H1 (cell line): Measurements from ENCODE around the gene TOM1.

Experiments
- CEBPB ChIP-seq: IDR thresholded peaks from 2 replicates; pipeline ENCODE4 v1.6.1; 2012; ENCODE audit warnings: low read depth, low read length
- JUND ChIP-seq: IDR thresholded peaks from 2 replicates; pipeline ENCODE4 v1.6.1; 2011; ENCODE audit warnings: mild to moderate bottlenecking, improper control_type of control experiment, low read length
- POLR2A ChIP-seq, 2 experiments: IDR thresholded peaks; 1 replicate in 1 of 2; 2 replicates in 1 of 2; pipeline ENCODE4 v1.6.1; 2011; ENCODE audit warnings: low read depth in 2 of 2, low read length in 2 of 2, mild to moderate bottlenecking in 2 of 2; ENCODE audit errors: control extremely low read depth in 1 of 2
- RFX5 ChIP-seq: IDR thresholded peaks from 2 replicates; pipeline ENCODE4 v1.6.1; 2011; ENCODE audit warnings: low read depth, low read length, improper control_type of control experiment, borderline replicate concordance
- SP4 ChIP-seq: IDR thresholded peaks from 2 replicates; pipeline ENCODE4 v1.6.1; 2012; ENCODE audit warnings: low read length, inconsistent platforms
- TF ChIP-seq, protein P1 (sequence below), 3 experiments: IDR thresholded peaks; 1 replicate in 2 of 3; 2 replicates in 1 of 3; pipeline versions ENCODE4 v1.5.1 to v1.6.1; 2011; ENCODE audit warnings: low read length in 3 of 3, mild to moderate bottlenecking in 3 of 3, inconsistent platforms in 2 of 3, low read depth in 1 of 3, moderate library complexity in 1 of 3; ENCODE audit not compliant: insufficient read depth in 1 of 3; ENCODE audit errors: control extremely low read depth in 1 of 3
- TF ChIP-seq, protein P2 (sequence below): IDR thresholded peaks from 2 replicates; pipeline ENCODE4 v1.6.1; 2012; ENCODE audit warnings: inconsistent platforms
- TF ChIP-seq, protein P3 (sequence below): IDR thresholded peaks from 2 replicates; pipeline ENCODE4 v1.6.1; 2011; ENCODE audit warnings: low read depth, mild to moderate bottlenecking, low read length; ENCODE audit not compliant: insufficient read depth

DNA sequence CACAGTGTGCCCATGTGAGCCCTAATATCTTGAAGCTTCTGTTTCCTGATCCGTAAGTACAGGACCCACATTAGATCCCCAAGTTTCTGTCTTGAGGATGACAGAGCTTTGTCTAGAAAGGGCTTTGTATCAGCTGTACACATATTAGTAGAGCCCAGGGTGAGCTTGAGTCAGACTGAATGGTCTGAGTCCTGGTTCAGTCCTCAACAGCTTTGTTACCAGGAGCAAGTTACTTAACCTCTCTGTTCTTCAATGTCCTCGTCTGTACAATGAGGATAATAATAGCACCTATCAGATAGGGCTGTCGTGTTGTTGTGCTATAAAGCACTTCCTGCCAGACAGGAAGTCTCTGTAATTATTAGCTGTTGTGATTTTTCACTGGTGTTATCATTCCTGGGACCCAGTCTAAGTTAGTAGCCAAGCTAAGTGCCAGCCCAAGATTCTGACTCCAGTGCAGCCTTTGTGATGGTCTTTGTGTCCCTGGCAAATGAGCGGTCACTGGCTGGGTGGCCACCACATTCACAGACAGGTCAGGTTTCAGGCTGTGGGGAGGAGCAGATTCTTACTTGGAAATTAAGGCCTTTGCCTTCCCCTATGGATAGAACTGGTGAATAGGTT lies 6.8 kb downstream of the TOM1 start:
- TF ChIP-seq, protein P1, sequence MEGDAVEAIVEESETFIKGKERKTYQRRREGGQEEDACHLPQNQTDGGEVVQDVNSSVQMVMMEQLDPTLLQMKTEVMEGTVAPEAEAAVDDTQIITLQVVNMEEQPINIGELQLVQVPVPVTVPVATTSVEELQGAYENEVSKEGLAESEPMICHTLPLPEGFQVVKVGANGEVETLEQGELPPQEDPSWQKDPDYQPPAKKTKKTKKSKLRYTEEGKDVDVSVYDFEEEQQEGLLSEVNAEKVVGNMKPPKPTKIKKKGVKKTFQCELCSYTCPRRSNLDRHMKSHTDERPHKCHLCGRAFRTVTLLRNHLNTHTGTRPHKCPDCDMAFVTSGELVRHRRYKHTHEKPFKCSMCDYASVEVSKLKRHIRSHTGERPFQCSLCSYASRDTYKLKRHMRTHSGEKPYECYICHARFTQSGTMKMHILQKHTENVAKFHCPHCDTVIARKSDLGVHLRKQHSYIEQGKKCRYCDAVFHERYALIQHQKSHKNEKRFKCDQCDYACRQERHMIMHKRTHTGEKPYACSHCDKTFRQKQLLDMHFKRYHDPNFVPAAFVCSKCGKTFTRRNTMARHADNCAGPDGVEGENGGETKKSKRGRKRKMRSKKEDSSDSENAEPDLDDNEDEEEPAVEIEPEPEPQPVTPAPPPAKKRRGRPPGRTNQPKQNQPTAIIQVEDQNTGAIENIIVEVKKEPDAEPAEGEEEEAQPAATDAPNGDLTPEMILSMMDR (IDR thresholded peaks at IDR 0.05; ENCODE audit: control extremely low read depth in 1 of 3, insufficient read depth in 1 of 3, low read depth in 1 of 3, low read length in 3 of 3): no peak
- no peak for TF ChIP-seq CEBPB
- no peak for TF ChIP-seq POLR2A (IDR thresholded peaks at IDR 0.05; ENCODE audit: control extremely low read depth in 1 of 2, low read depth in 2 of 2, low read length in 2 of 2)
- TF ChIP-seq JUND: no peak
- no peak for TF ChIP-seq RFX5
- TF ChIP-seq SP4: no peak
- TF ChIP-seq, protein P2, sequence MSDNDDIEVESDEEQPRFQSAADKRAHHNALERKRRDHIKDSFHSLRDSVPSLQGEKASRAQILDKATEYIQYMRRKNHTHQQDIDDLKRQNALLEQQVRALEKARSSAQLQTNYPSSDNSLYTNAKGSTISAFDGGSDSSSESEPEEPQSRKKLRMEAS: no peak
- TF ChIP-seq, protein P3, sequence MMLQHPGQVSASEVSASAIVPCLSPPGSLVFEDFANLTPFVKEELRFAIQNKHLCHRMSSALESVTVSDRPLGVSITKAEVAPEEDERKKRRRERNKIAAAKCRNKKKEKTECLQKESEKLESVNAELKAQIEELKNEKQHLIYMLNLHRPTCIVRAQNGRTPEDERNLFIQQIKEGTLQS: no peak
